B cell (primary cell): ENCODE measurements around the gene MC1R. TPM values are rescaled to one million over a fixed set of nuclear protein-coding genes. Genes with fewer than 3 reads are reported as not detected.

Experiments used
- ATAC-seq: fragments of 200-7000 bp; cut with Tn5 transposase; one replicate; pipeline ENCODE4 v1.10.0; 2021; ENCODE audit warnings: low read depth, mild to moderate bottlenecking, moderate number of reproducible peaks, moderate library complexity
- CTCF ChIA-PET: fragments of 350-600 bp; sonication (Branson Sonifier 250); formaldehyde crosslinking; loops from one replicate; lab custom pipeline; 2021; ENCODE audit warnings: antibody characterized with exemption, inconsistent platforms; lab: Charles Lee
- POLR2A ChIA-PET: fragments of 350-600 bp; sonication (Branson Sonifier 250); formaldehyde crosslinking; loops from one replicate; lab custom pipeline; 2021; ENCODE audit warnings: antibody characterized with exemption; lab: Charles Lee
- DNase-seq: peaks from one replicate; pipeline ENCODE4 v3.0.0; 2013
- H2AFZ ChIP-seq: 2 replicates; pipeline ENCODE4 v1.6.1; 2012; ENCODE audit warnings: mild to moderate bottlenecking, low read depth, low read length; ENCODE audit not compliant: insufficient read depth, poor library complexity, severe bottlenecking
- H3K27ac ChIP-seq, 2 donors: 1 replicate in 1 of 2; 2 replicates in 1 of 2; pipeline ENCODE4 v1.5.1; 2012 to 2013; ENCODE audit warnings: low read length in 2 of 2, mild to moderate bottlenecking in 2 of 2, moderate library complexity in 1 of 2
- H3K27me3 ChIP-seq, 4 experiments: fragments of 200-600 bp in 1 of 4; sonication (generic) in 1 of 4; replicated peaks in 1 of 4; 1 replicate in 2 of 4; 2 replicates in 2 of 4; pipeline versions ENCODE4 v1.6.1 to v1.7.0; 2013 to 2016; ENCODE audit warnings: low read length in 3 of 4, mild to moderate bottlenecking in 2 of 4, mixed read lengths in 1 of 4, moderate library complexity in 1 of 4; ENCODE audit not compliant: insufficient read depth in 4 of 4, control insufficient read depth in 3 of 4; ENCODE audit errors: control extremely low read depth in 1 of 4
- H3K36me3 ChIP-seq, 2 experiments: replicated peaks in 1 of 2; 1 replicate in 1 of 2; 2 replicates in 1 of 2; pipeline versions ENCODE4 v1.6.1 to v1.7.1; 2013; ENCODE audit warnings: low read length in 1 of 2; ENCODE audit not compliant: insufficient read depth in 2 of 2, control insufficient read depth in 1 of 2; ENCODE audit errors: control extremely low read depth in 1 of 2, extremely low read depth in 1 of 2
- H3K4me1 ChIP-seq, 2 donors: fragments of 200-600 bp in 1 of 2; sonication (generic) in 1 of 2; 1 replicate in 1 of 2; 2 replicates in 1 of 2; pipeline versions ENCODE4 v1.5.1 to v1.6.1; 2013 to 2017; ENCODE audit warnings: low read length in 2 of 2; ENCODE audit not compliant: control insufficient read depth in 2 of 2, insufficient read depth in 2 of 2
- H3K4me2 ChIP-seq: replicated peaks from 2 replicates; pipeline ENCODE3; 2012; ENCODE audit warnings: mild to moderate bottlenecking, low read depth, low read length; ENCODE audit not compliant: poor library complexity, severe bottlenecking
- H3K4me3 ChIP-seq, 5 experiments: fragments of 200-600 bp in 1 of 5; sonication (generic) in 1 of 5; 1 replicate in 3 of 5; 2 replicates in 2 of 5; pipeline versions ENCODE4 v1.5.1 to v1.7.0; 2011 to 2016; ENCODE audit warnings: low read length in 4 of 5, mild to moderate bottlenecking in 4 of 5, low read depth in 2 of 5, control low read depth in 1 of 5, moderate library complexity in 1 of 5; ENCODE audit not compliant: insufficient read depth in 1 of 5; ENCODE audit errors: control extremely low read depth in 1 of 5, extremely low read depth in 1 of 5
- H3K79me2 ChIP-seq: fragments of 200-600 bp; sonication (generic); one replicate; pipeline ENCODE4 v1.6.0; 2016; ENCODE audit warnings: low read length; ENCODE audit not compliant: control insufficient read depth, insufficient read depth
- H3K9ac ChIP-seq: fragments of 200-600 bp; sonication (generic); 2 replicates; pipeline ENCODE4 v1.6.1; 2017; ENCODE audit warnings: mild to moderate bottlenecking, low read length, moderate library complexity
- H3K9me3 ChIP-seq, 3 donors: one replicate each; pipeline versions ENCODE4 v1.6.1 to v1.7.1; 2013; ENCODE audit warnings: low read length in 2 of 3; ENCODE audit not compliant: control insufficient read depth in 2 of 3, insufficient read depth in 1 of 3; ENCODE audit errors: control extremely low read depth in 1 of 3
- H4K20me1 ChIP-seq: 2 replicates; pipeline ENCODE4 v1.6.0; 2012; ENCODE audit warnings: mild to moderate bottlenecking, low read length; ENCODE audit not compliant: insufficient read depth, control insufficient read depth, poor library complexity, severe bottlenecking
- H3K27ac Mint-ChIP-seq: one replicate; pipeline ENCODE4 v1.8.0; 2021; ENCODE audit warnings: mixed read lengths
- H3K27me3 Mint-ChIP-seq: one replicate; pipeline ENCODE4 v1.8.0; 2021; ENCODE audit warnings: mixed read lengths
- H3K4me1 Mint-ChIP-seq: one replicate; pipeline ENCODE4 v1.8.0; 2021; ENCODE audit warnings: mixed read lengths
- H3K4me3 Mint-ChIP-seq: one replicate; pipeline ENCODE4 v1.8.0; 2021; ENCODE audit warnings: mixed read lengths
- H3K9me3 Mint-ChIP-seq: one replicate; pipeline ENCODE4 v1.8.0; 2022; ENCODE audit warnings: mixed read lengths; ENCODE audit not compliant: insufficient read depth
- CTCF ChIP-seq: fragments of 200-600 bp; IDR thresholded peaks from one replicate; pipeline ENCODE4 v1.8.0; 2022; ENCODE audit warnings: antibody characterized with exemption, mild to moderate bottlenecking
- EZH2 ChIP-seq: IDR thresholded peaks from 2 replicates; pipeline ENCODE4 v1.6.1; 2012; ENCODE audit warnings: borderline replicate concordance, low read depth, mild to moderate bottlenecking, moderate library complexity, low read length; ENCODE audit not compliant: insufficient read depth, poor library complexity, severe bottlenecking
- WGBS: methylation state at CpG from one replicate; pipeline ENCODE4 v1.1.5; 2013; ENCODE audit warnings: missing lambda C conversion rate; ENCODE audit not compliant: insufficient coverage; 5-methylcytosine and 5-hydroxymethylcytosine counted together
- intact Hi-C: fragments of 100-400 bp; cut with micrococcal nuclease; formaldehyde crosslinking; loops from one replicate; pipeline ENCODE4 v1.10.0; 2022
- polyA plus RNA-seq: library from polyadenylated mRNA; depleted of rRNA; stranded (reverse); fragments of >200 nt; gene quantifications from 2 replicates; pipeline ENCODE4 v1.2.3, GENCODE V29; 2012
- total RNA-seq, 2 donors: library from RNA; stranded (reverse); fragments of 120-200 nt in 1 of 2; gene quantifications; 1 replicate in 1 of 2; 2 replicates in 1 of 2; pipeline versions ENCODE4 v1.2.3 to v1.2.4, GENCODE V29; 2013 to 2022

Gene MC1R
- total and polyA plus RNA-seq, 2 donors (not counting 1 experiment from before 2014, with no cell fraction given), result 13.2 to 15.2 TPM

GRCh38 chr16:89900885-89901284 lies 17.8 kb upstream of the MC1R start:
- H3K27me3 Mint-ChIP-seq, result no peaks in the 10 kb centered on the region
- Histone ChIP-seq H3K9ac (no peak overlapping the region), H2AFZ (no peak overlapping the region), H3K4me1 (no peaks in the 10 kb centered on the region), H3K4me2 (no peak overlapping the region), H3K4me3 (no peak overlapping the region), H3K9me3 (no peaks in the 10 kb centered on the region), H3K36me3 (peaks cover 2 to 67% of the 10 kb centered on the region in 2 experiments), H4K20me1 (peaks cover 77% of the 10 kb centered on the region), H3K79me2 (peaks cover 11% of the 10 kb centered on the region), H3K27me3 (no peaks in the 10 kb centered on the region), H3K27ac (no peak overlapping the region)
- H3K9me3 Mint-ChIP-seq, result no peaks in the 10 kb centered on the region
- no peak overlapping the region for H3K4me3 Mint-ChIP-seq
- 96% methylated on average over 17 of the region's 17 CpGs for WGBS
- H3K27ac Mint-ChIP-seq, result no peak overlapping the region
- ATAC-seq (no peak), DNase-seq (no peak)
- TF ChIP-seq EZH2 (no peak), CTCF (no peak)
- intact Hi-C loops, result no loop called here
- ChIA-PET POLR2A (no interaction called here), CTCF (interaction anchor here (1.4 kb wide), 1 partner anchor 10 kb away, joined by 3 read pairs; no protein-coding TSS in a partner anchor)
- H3K4me1 Mint-ChIP-seq, result no peaks in the 10 kb centered on the region

GRCh38 chr16:89902980-89903379 lies 15.7 kb upstream of the MC1R start:
- no peaks in the 10 kb centered on the region for H3K9me3 ChIP-seq
- no peak for ATAC-seq
- no peak overlapping the region for H3K27ac ChIP-seq
- no peak overlapping the region for H3K4me2 ChIP-seq
- no peak for DNase-seq
- Mint-ChIP-seq H3K4me3 (no peak overlapping the region), H3K4me1 (no peaks in the 10 kb centered on the region), H3K27ac (no peak overlapping the region), H3K9me3 (no peaks in the 10 kb centered on the region), H3K27me3 (no peaks in the 10 kb centered on the region)
- no peak overlapping the region for H3K9ac ChIP-seq
- no peak overlapping the region for H2AFZ ChIP-seq
- 97% methylated on average over 11 of the region's 11 CpGs for WGBS
- POLR2A ChIA-PET, result no interaction called here
- peaks cover 2 to 61% of the 10 kb centered on the region in 2 experiments for H3K36me3 ChIP-seq
- TF ChIP-seq CTCF (no peak), EZH2 (no peak)
- H3K79me2 ChIP-seq, result peaks cover 3% of the 10 kb centered on the region
- no peaks in the 10 kb centered on the region for H3K27me3 ChIP-seq
- no peak overlapping the region for H3K4me3 ChIP-seq
- CTCF ChIA-PET, result no interaction called here
- intact Hi-C loops, result no loop called here
- H3K4me1 ChIP-seq, result no peaks in the 10 kb centered on the region
- peaks cover 78% of the 10 kb centered on the region for H4K20me1 ChIP-seq
